Measurements from ENCODE around the gene MOSPD3. TPM values are rescaled to one million over a fixed set of nuclear protein-coding genes. Genes with fewer than 3 reads are reported as not detected.

Gene MOSPD3
- total and polyA plus RNA-seq, 2 of the 13 experiments (the other 11 are each of a cell fraction or from before 2014, with no cell fraction given): 7.6 to 8.8 TPM

DNA sequence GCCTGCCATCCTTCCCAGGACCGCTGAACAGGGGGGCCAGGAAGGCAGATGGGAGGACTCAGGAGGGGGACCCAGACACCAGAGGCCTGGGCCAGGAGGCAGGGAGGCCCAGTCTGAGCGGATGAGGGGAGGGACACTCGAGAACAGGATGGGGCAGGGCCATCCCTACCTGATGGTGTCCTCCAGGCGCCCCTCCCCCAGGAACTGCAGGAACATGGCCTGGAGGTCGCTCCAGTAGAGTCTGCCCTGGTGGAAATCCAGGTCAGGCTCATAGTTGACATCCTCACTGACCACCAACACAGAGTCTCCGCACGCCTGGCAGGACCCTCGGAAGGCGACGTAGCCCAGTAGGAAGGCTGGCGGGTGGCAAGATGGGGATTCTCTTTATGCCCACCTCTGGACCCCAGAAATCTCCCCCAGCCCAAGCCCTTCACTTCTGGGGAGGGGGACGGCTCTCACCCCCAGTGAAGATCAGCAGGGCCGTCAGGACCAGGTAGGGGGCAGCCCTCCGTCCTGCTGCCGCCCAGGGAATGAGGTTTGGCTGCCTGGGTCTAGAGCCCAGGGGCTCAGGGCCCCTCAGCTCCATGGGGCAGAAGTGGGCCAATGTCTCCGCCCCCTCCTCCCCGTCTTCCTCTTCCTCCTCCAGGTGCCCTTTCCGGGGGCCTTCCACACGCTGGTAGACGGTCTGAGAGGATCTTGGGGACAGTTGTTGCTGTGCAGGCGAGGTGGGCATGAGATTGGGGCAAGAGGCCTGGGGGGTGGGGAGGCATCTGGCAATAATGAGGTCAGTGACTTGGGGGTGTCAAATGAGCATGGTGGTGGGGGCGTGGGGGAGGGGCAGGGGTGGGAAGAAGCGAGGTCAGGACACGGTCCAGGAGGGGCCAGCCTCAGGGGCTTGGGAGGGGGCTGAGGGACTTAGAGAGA, 28.4 kb downstream of the MOSPD3 start:
- Histone ChIP-seq H2AFZ (ENCODE audit: low read length) (no peak overlapping the region), H3K27ac (ENCODE audit: extremely low read length, insufficient read depth, low read length) (peak overlapping the region; percentile 88), H3K9ac (ENCODE audit: insufficient read depth, low read depth, low read length) (peak overlapping the region; percentile 65), H3K36me3 (replicated peaks in 1 of 2; ENCODE audit: control insufficient read depth in 1 of 2, insufficient read depth in 2 of 2, low read length in 2 of 2) (no peaks in the 10 kb centered on the region), H3K4me2 (ENCODE audit: low read depth, low read length) (peak overlapping the region; percentile 97), H3K4me3 (replicated peaks in 1 of 3; ENCODE audit: insufficient read depth in 1 of 3, low read depth in 2 of 3, low read length in 3 of 3) (peak overlapping the region; percentile 57 to 84 (median 64); a peak in 5 of 6 replicates), H3K79me2 (ENCODE audit: insufficient read depth, low read length) (no peaks in the 10 kb centered on the region), H3K4me1 (ENCODE audit: insufficient read depth, low read length) (peaks cover 41% of the 10 kb centered on the region), H4K20me1 (ENCODE audit: insufficient read depth, low read length) (no peaks in the 10 kb centered on the region), H3K9me3 (ENCODE audit: low read length) (no peaks in the 10 kb centered on the region), H3K27me3 (ENCODE audit: control insufficient read depth in 1 of 2, insufficient read depth in 2 of 2, low read length in 2 of 2) (peaks cover 4 to 5% of the 10 kb centered on the region in 2 experiments; a peak in 4 of 5 replicates)
- WGBS (ENCODE audit: low lambda C conversion rate): 75% methylated on average over 18 of the region's 24 CpGs
- ChIA-PET CTCF (ENCODE audit: low intra/inter-chr PET ratio, low total read pairs) (no interaction called here), POLR2A (interaction anchor here (1.3 to 2.6 kb wide), 3 partner anchors 19 to 32 kb away, joined by 4 to 17 read pairs (median 14); partner anchors contain the start of genes GNB2 and MOSPD3)
- no peak for DNase-seq (ENCODE audit: low spot score)
- BruUV-seq (replicated peaks): no TSS peak
- FAIRE-seq: no peak
- no peak for ATAC-seq
- intact Hi-C loops (cut with micrococcal nuclease; ENCODE audit: unreplicated experiment): no loop called here
- in situ Hi-C loops (cut with HindIII; ENCODE audit: extremely low pct_ligation_motif_present, low pct_unique_long_range_greater_than_20kb): no loop called here
- TF ChIP-seq ZNF775 (CRISPR knock-in tag; IDR thresholded peaks at IDR 0.05; ENCODE audit: borderline replicate concordance) (no peak), EP300 (IDR thresholded peaks at IDR 0.05; ENCODE audit: low read depth in 2 of 2, low read length in 2 of 2) (no peak), EP300 (CRISPR knock-in tag; IDR thresholded peaks at IDR 0.05; ENCODE audit: borderline replicate concordance) (no peak), ZSCAN31 (CRISPR knock-in tag; IDR thresholded peaks at IDR 0.05; ENCODE audit: low read depth) (no peak), RBM39 (IDR thresholded peaks at IDR 0.05; ENCODE audit: low read depth, low read length, poor library complexity, severe bottlenecking) (peak; percentile 47), CCAR2 (optimal IDR thresholded peaks at IDR 0.05; ENCODE audit: low read depth, low read length) (no peak), ZNF709 (CRISPR knock-in tag; IDR thresholded peaks at IDR 0.05) (0 out of 2 replicates have a peak, but pooled peaks have one; percentile 0), ZNF121 (CRISPR knock-in tag; IDR thresholded peaks at IDR 0.05) (no peak), KDM4B (CRISPR knock-in tag; IDR thresholded peaks at IDR 0.05) (no peak), ZNF501 (CRISPR knock-in tag; IDR thresholded peaks at IDR 0.05) (0 out of 2 replicates have a peak, but pooled peaks have one; percentile 17), HES4 (CRISPR knock-in tag; IDR thresholded peaks at IDR 0.05; ENCODE audit: borderline replicate concordance) (no peak), ZNF3 (CRISPR knock-in tag; IDR thresholded peaks at IDR 0.05) (no peak), ZNF770 (CRISPR knock-in tag; IDR thresholded peaks at IDR 0.05) (peak; percentile 67; the same call in 1 of the 2 replicates), DNMT1 (CRISPR knock-in tag; IDR thresholded peaks at IDR 0.05) (0 out of 2 replicates have a peak, but pooled peaks have one; percentile 33), SALL2 (CRISPR knock-in tag; IDR thresholded peaks at IDR 0.05) (0 out of 2 replicates have a peak, but pooled peaks have one; percentile 3), AGO2 (optimal IDR thresholded peaks at IDR 0.05; ENCODE audit: low read depth, low read length) (peak; percentile 32), ZNF564 (CRISPR knock-in tag; IDR thresholded peaks at IDR 0.05) (no peak), ZNF263 (CRISPR knock-in tag; IDR thresholded peaks at IDR 0.05) (0 out of 2 replicates have a peak, but pooled peaks have one; percentile 34)
- TF ChIP-seq, protein P1, sequence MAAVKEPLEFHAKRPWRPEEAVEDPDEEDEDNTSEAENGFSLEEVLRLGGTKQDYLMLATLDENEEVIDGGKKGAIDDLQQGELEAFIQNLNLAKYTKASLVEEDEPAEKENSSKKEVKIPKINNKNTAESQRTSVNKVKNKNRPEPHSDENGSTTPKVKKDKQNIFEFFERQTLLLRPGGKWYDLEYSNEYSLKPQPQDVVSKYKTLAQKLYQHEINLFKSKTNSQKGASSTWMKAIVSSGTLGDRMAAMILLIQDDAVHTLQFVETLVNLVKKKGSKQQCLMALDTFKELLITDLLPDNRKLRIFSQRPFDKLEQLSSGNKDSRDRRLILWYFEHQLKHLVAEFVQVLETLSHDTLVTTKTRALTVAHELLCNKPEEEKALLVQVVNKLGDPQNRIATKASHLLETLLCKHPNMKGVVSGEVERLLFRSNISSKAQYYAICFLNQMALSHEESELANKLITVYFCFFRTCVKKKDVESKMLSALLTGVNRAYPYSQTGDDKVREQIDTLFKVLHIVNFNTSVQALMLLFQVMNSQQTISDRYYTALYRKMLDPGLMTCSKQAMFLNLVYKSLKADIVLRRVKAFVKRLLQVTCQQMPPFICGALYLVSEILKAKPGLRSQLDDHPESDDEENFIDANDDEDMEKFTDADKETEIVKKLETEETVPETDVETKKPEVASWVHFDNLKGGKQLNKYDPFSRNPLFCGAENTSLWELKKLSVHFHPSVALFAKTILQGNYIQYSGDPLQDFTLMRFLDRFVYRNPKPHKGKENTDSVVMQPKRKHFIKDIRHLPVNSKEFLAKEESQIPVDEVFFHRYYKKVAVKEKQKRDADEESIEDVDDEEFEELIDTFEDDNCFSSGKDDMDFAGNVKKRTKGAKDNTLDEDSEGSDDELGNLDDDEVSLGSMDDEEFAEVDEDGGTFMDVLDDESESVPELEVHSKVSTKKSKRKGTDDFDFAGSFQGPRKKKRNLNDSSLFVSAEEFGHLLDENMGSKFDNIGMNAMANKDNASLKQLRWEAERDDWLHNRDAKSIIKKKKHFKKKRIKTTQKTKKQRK (IDR thresholded peaks at IDR 0.05; ENCODE audit: low read length): no peak
